Forelimb muscle (tissue), 1 donor: ENCODE measurements around the gene RBL2. TPM values are rescaled to one million over a fixed set of nuclear protein-coding genes. Genes with fewer than 3 reads are reported as not detected.
"Not testable (repeated sequence)": the region's sequence is repeated elsewhere in the genome, so short reads cannot be mapped to it uniquely, and the experiment has no call there.

Experiments
- DNase-seq: peaks from one replicate; pipeline ENCODE4 v3.0.0-alpha.2; 2013; ENCODE audit warnings: low read depth
- polyA plus RNA-seq: library from polyadenylated mRNA; unstranded; fragments of 120-200 nt; gene quantifications from one replicate; pipeline ENCODE4 v1.2.1, GENCODE V29; 2013; ENCODE audit not compliant: insufficient read length

Gene RBL2
- polyA plus RNA-seq, 1 donor: 52.7 TPM

GRCh38 chr16:53506254-53506653, 72.0 kb downstream of the RBL2 start:
- DNase-seq: no peak

DNA sequence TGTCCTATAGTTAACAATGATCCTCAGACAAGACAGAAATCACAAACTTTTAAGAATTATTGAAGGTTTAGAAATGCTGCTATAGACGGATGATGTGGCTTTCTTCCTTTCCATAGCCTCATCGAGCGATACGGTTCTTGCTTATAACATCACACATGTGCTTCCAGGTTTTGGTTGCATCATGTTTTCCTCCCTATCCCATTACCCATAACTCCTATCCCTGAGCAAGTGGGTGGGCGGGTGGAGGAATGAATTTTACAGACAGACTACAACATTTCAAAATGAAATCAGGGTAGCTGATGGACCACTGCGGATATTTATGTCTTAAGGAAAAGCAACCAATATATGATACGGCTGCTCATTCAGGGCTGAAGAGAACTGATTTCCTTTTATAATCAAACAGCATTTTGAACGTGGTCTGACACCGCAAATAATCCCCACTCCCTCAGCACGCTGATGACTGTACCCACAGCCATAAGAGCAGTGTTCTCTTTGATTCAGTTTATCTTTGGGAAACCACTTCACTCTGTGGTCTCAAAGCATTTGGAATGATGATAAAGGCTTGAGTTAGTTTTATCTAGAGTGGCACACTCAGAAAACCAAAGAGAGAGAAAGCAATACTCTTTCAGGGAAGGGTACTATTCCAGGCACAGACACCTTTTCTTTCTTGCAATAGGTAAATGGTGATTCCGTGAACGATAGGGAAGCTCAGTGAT, 73.4 kb downstream of the RBL2 start:
- DNase-seq: no peak

DNA sequence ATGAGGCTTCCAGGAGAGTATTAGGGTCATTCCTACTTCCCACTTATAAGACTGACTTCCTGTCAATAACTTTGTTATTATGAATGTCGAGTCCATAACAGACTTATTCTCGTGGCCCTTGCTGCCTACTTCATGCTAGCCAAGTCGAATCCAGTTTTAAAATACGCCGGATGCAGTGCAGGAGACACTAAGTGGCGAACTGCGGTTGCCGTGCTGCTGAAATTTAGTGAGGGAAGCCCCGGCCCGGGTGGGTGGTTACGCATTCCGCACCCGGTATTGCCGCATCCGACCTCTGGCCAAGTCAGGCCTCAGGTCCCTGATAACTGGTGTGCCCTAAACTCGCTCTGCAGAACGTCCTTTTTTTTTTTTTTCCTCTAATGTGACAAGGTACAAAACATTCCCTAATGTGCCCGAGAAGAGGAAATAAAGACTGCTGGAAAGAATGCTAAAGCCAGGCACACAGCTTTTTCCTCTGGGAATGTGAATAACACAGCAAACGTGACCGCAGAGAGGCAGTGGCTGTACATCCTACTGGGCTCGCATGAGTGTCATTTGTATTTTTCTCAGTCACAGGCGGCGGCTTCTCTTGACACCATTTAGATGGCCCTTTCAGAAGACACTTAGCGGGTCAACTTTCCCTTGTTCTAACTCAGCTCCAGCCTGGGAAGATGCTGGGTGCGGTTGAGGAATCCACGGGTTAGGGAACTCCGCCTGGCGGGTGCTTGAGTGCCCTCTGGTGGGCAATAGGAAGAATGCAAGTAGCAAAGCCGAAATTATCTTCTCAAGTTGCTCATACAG, 75.8 kb downstream of the RBL2 start:
- peak; percentile 59 for DNase-seq

DNA sequence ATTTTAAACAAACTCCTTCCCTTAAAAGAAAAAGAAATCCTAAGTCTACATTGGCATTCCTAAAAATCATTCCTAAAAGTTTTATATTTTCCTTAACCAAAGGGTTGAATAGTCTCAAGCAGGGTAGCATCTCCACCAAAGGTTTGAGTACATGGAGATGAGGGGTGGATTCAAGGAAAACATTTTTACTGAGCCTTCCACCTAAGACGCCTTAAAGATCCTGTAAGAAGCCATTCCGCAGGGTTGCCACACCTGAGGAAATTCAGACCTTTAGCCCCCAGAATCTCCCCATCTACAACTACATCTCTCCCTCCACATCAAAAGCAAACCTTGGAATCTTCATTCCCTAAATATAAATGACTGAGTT, 76.4 kb downstream of the RBL2 start:
- no peak for DNase-seq

GRCh38 chr16:53511084-53511402, 76.8 kb downstream of the RBL2 start:
- no peak for DNase-seq

DNA sequence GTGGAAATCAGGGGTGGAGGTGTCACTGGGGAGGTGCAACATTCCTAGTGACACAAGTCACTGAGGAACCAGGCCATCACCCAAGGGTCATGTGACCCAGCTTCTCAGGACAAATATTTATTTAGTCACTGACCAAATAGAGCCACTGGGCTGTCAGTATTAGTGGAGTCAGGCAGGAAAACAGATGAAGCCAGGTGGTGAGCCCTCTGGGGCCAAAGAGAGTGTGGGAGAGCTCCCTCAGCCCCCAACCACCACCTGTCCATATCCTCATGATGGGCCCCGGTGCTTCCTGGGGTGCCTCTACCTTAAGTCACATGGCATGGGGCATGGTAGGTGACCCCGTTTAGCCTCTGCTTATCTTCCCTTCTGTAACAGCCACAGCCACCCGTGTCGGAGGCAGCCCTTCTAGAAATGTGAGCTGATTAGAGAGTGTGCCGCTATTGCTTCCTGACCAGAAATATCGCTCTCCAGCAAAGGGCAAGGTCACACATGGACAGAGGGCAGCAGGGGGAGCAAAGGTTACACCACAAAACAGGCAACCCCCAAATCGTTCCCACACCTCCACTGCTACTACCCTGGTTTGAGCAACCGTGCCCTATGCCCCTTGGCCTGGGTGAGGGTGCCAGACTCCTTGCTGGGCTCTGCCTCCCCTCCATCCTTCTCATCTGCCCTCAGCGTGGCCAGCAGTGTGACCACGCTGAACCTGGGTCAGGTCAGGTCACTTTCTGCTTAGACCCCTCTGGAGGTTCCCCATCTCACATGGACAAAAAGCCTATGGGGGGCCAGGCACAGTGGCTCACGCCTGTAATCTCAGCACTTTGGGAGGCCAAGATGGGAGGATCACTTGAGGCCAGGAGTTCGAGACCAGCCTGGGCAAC, 77.4 kb downstream of the RBL2 start:
- no peak for DNase-seq

- DNase-seq: not testable (repeated sequence)
These were observed 78.5 kb downstream of the RBL2 start for GRCh38 chr16:53512795-53513194.

DNA sequence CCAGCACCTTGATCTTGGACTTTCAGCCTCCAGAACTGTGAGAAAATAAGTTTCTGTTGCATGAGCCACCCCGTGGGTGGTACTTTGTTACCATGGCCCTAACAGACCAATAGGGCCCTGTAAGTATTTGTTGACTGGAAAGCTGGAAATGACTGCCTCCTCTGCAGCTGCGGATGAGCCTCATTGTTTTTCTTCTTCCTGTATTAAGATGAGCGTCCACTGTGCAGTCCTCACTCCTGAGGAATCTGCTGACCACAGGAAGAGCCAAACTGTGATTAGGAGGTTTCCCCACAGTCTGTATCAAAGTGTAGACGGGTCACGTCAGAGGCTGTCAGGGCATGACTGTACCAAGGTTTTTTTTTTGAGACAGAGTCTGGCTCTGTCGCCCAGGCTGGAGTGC, 81.0 kb downstream of the RBL2 start:
- DNase-seq: no peak

DNA sequence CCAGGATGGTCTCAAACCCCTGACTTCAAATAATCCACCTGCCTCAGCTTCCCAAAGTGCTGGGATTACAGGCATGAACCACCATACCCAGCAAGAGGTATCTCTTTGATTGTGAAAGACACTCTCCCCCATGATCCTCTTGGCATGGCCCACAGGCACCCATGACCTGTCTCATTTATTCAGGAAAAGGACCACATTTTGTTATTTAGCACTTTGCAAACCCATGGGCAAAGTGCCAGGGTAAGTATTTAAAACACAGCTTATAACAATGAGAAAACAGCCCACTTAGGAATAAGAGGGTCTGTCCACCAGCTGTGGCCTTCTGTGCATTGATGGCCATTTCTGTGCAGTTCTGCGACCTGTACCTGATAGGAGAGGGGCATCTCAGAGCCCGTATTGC, 81.5 kb downstream of the RBL2 start:
- no peak for DNase-seq

DNA sequence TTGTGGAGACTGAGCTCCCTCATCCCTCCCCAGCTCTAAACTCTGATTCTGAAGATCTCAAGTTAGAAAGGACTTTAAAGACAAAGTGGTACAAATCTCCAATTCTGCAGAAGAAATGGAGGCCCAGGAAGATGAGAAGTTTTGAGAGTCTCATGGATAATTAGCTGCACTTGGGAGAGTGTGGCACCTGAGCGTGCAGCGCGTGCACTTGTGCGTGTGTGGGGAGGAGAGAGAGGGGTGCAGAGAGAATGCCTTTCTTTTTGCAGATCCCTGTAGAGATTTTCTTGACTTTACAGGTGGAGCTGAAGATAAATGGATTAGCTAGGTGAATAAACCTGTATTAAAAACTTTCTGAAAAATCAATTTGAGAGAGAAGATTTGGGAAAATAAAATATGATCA, 83.6 kb downstream of the RBL2 start:
- DNase-seq: no peak

DNA sequence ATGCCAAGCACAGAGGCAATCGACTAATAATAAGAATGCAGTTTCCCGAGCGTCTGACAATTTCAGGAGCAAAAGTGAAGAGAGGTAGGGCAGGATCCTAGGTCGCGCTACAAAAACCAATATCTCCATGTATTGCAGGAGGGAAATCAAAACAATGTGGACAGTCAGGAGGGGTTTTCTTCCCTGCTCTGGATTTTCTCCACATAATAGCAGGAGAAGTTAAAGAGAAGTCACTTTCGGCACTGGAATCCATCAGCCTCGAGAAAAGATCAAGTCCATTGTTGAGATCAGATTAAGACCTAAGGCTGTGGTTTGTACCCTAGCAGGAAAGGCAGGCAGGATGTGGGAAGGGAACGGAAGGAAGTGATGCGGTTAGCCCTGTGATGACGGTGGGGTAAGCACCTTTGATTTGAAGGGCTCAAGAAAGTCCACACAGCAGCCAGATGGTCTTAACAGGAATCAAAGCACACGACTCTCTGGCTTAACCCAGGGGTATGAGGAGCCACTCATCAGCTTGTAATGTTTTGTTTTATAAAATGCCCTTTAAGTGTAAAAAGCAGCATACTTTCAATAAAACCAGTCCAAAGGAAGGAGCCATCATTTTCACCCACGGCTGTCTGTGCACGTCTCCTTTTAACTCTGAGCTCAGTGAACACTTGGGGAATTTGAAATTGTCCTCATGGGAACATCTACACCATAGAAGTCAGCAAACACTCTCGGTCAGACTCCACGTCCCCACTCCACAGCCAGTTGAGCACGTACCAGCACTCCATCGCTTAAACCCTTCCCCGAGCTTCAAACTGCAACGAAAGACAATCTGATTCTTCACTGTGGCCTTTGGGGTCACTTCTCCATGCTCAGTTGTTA, 84.5 kb downstream of the RBL2 start:
- no peak for DNase-seq

GRCh38 chr16:53519417-53520091, 85.3 kb downstream of the RBL2 start:
- no peak for DNase-seq

DNA sequence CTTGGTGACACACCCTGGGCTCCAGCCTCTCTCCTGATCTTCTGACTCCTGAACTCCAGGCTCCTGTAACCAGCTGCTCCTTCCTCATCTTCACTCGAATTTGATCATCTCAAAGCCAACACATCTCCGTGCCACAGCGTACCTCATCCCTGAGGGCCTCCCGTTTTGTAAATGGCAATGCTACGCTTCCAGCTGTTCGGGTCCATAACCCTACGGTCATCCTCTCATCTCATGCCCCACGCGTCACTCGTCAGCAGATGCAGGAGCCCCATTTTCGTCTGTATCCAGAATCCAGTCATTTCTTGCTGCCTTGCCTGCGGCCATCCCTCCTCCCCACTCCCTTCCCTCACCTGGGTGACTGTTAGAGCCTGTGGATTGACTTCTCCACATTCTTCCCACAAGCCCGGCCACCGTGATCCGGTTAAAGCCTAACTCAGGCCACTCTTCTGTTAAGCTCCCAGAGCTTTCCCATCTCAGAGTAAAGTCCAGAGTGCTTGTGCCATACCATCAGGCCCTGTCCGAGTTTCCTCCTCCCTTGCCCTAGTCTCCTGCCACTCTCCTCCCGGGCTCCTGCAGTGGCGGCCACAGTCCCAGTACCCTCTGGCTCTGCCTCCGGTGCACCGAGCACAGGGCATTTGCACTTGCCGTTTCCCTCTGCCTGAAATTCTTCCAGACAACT, 89.0 kb downstream of the RBL2 start:
- no peak for DNase-seq

DNA sequence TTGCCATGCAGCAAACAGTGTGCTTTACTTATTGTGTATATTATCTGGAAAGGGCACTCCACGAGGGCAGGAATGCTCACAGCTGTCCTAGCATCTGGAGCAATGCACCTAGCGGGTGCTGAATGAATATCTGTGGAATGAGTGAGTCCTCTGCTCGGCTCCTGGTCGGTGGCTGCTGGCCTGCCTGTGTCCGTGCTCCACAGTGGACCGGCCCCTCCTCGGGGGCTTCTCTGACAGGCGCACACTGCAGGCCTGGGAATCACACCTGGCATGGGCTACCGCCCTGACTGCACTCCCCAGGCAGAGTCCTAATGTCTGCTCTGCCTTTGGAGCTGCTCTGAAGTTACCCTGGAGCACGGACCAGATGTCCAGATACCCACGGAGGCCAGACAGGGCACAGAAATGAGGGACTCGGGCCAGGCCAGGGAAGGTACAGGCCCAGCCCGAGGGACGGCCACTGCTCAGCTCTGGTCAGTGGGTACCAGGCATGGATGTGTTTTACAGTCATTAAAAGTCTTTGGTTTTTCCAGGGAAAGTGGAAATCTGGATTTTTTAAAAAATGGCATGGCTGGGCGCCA, 89.8 kb downstream of the RBL2 start:
- no peak for DNase-seq

GRCh38 chr16:53528797-53529196, 94.5 kb downstream of the RBL2 start:
- no peak for DNase-seq

DNA sequence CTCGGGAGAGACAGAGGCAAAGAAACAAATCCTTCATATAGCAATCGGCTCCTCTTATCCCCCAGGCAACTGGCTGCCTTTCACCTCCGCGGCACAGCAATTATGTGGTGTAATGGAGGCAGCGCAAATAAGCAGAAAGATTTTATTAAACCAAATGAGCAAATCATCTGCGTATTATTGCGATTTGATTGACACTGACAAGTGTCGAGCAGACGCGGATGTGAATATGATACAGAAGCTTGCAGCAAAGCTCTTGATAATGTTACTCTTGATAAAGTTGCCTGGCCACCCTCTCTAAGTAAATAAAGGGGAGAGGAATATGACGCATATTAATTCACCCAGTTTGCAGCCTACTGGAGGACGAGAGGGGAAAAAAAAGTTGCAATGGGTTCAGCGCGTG, 95.2 kb downstream of the RBL2 start:
- no peak for DNase-seq

- no peak for DNase-seq
These were observed 95.8 kb downstream of the RBL2 start for GRCh38 chr16:53530046-53530445.

GRCh38 chr16:53530741-53531140, 96.5 kb downstream of the RBL2 start:
- no peak for DNase-seq

- DNase-seq: no peak
These were observed 99.9 kb downstream of the RBL2 start for GRCh38 chr16:53534206-53534605.

GRCh38 chr16:53537626-53538025, 103.4 kb downstream of the RBL2 start:
- DNase-seq: no peak
